GM21786 (cell line): Measurements from ENCODE around the gene ALKBH4.
A peak's percentile ranks its signal among the peaks of the same experiment; 100 is the strongest.
"Not testable (repeated sequence)": the region's sequence is repeated elsewhere in the genome, so short reads cannot be mapped to it uniquely, and the experiment has no call there.

Experiments used
- ATAC-seq: cut with Tn5 transposase; IDR thresholded peaks from one replicate; pipeline ENCODE4 v1.9.1; 2021; ENCODE audit not compliant: unreplicated experiment

The ALKBH4 gene

DNA sequence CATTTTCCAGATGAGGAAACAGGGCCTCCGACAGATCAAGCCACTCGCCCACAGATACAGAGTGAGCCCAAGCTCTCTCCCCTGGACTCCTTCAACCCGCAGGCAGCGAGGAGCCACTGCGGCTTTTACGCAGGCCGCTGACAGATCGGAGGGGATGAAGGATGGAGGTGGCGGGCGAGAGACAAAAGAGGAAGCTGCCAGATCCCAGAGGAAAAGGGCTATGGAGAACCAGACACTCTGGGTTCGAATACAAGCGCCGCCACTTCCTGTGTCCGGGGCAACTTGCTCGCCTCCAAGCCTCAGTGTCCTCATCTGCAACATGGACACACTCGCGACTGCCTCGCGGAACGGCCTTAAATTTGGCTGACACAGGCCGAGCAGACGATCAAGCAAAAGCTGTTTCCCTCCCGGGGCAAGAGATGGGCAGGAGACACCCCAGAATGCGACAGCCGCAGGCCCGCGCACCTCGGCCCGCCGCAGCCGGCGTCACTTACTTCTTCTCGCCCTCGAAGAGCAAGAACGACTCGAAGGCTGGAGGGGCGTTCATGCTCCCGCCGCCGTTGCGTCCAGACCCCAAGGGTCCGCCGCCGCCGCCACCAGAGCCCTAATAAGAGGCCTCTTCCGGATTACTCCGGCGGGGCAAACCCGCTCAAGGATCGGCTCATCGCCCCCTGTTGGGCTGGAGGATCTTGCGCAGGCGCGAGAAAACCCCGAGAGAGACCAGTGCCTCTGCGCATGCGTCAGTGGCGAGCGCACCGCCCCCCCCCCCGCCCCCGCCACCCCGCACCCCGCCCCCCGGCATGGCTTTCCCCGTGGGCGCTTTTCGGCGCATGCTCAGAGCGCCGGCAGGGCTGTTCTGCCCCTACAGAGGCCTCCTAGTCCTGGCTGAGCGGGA is 13.9 kb upstream of the ALKBH4 start, which contains the start of gene POLR2J:
Gene POLR2J (minus strand): TSS at position 609 of the 895 bp plus-strand sequence. CDS start 62 bp downstream, at position 547.
- peak; percentile 85 for ATAC-seq

- ATAC-seq = not testable (repeated sequence)
Measured at GRCh38 chr7:102474736-102475435, 10.2 kb upstream of the ALKBH4 start.

DNA sequence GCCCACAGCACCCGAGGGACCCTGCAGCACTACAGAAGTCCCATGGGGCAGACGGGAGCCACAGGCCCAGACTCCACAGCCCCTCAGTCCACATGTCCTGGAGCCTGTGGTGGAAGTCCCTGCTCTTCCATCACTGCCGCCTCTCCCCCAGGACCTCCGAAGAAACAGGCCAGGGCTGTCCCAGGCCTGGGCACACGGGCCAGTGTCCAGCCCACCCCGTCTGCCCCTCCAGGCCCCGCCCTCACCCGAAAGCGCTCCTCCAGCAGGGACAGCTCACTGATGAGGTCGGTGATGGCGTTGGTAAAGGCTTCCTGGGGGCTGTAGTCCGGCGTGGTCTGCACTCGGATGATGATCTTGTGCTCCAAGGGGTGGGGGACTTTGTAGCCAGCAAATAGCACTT is 9.5 kb upstream of the ALKBH4 start:
- not testable (repeated sequence) for ATAC-seq

DNA sequence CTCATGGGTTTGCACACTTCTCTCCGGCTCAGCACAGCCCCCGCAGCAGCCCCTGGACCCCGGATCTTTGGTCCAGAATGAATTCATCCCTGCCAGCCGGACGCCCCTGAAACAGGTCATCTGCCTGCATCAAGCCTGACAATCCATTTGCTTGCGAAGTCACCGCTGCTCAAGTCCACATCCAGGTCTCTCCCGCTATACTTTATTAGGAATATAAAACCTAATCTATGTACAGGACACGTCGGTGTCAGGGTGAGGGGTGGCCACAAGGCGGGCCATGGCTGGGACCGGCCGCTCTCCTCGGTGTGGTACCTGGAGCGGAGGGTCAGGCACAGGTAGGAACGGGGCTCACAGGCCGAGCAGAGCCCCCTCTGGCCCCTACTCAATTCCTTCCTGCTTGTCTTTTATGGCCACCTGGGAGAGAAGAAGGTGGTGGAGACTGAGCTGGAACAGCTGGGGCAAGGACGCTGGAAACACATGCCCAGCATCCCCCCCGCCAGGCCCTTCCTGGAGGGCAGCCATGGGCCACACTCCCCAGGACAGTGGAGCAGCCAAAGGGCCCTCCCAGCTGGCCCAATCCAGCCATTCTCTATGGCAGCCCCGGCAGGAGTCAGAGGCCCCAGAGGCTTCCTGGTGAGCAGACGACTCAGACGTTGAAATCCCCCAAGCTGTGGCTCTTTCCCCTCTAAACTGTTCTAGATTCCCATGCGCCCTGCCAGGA is 8.8 kb upstream of the ALKBH4 start:
- no peak for ATAC-seq

- no peak for ATAC-seq
Measured at GRCh38 chr7:102472126-102473041, 7.7 kb upstream of the ALKBH4 start.

GRCh38 chr7:102471791-102472125 is 7.1 kb upstream of the ALKBH4 start:
- no peak for ATAC-seq

DNA sequence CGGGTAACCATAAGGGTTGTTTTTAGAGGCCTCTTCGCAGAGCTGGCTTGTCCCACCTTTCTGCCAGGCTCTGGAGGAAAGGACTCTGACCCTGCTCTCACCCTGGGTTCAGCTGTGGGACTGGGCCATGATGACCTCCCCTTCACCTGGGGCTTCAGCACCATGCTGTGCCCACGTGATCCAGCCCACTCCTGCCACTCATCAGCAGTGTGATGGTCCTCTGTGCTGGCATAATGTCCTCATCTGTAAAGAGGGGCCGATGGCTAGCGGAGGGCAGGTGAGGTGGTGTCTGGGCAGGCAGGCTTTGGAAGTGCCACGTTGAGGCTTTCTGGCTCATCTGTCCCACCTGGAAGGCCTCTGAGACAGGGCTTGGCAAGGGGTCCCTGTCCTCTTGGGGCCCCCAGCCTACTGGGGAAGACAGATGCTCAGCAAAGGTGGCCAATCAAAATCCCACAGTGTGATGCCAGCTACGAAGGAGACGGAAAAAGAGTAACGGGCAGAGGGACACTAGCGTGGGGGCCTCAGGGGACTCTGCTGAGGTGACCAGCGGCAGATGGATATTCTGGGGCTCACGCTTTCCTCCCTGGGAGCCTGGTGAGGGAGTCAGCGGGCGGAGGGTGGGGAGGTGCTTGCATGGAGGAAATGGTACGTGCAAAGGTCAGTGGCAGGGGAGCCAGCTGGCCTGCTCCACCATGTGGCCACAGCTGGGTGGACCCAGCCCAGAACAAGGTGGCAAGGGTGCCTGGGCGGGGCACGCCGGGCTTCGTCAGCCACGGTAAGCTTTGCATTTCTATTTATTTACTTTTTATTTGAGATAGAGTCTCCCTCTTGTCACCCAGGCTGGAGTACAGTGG is 5.5 kb upstream of the ALKBH4 start:
- ATAC-seq = no peak

DNA sequence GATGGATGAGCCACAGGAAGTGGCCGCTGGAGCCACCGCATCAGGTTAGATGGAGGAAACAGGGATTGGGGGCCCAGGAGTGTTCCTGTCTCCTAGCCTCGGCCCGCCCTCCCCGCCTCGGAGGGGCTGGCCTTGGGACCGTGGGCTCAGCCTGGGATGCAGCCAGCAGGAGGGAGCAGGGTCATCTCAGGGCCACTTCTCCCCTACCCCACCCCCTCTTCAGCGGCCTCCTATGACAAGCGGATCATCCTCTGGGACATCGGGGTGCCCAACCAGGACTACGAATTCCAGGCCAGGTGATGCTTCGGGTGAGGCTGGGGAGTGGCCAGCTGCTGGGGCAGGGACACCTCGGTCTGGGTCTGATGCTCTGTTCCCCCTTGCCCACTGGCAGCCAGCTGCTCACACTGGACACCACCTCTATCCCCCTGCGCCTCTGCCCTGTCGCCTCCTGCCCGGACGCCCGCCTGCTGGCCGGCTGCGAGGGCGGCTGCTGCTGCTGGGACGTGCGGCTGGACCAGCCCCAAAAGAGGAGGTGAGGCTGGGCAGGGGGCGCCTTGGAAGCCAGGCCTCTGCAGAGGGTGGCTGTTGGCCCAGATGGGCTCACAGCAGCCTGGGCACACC is 4.8 kb upstream of the ALKBH4 start:
- ATAC-seq = no peak

- ATAC-seq = no peak
Measured at GRCh38 chr7:102468478-102469350, 4.1 kb upstream of the ALKBH4 start.

- no peak for ATAC-seq
Measured at GRCh38 chr7:102467581-102468477, 3.2 kb upstream of the ALKBH4 start.

GRCh38 chr7:102466097-102466496 is 1.4 kb upstream of the ALKBH4 start:
- no peak for ATAC-seq

DNA sequence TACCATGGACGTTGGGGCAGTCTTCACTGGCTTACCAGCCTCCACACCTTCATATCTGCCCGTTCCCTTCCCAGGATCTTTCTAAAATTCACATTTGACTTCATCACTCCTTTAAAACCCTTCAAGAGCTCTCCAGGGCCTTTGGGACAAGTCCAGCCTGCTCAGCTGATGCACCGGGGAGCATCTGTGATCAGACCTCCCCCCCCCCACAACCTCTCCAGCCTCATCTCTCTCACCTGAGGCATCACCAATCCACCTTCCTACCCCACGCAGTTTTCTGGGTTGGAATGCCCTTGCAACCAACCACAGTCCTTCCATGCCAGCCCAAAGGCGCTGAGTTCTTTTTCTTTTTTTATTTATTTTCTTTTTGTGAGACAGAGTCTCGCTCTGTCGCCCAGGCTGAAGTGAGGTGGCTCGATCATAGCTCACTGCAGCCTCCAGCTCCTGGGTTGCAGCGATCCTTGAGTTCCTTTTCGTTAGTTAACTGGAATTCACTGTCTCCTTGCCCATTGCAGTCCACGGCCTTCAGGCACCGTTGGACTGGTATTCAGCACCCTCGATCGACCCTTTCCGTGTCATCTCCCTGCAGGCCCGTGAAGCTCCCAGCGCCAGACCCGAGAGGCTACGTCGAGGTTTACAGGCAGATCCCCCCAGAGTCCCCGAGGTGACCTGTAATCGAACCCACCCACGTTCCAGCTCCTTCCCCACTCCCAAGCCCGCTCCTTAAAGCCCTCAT is 654 bp downstream of the ALKBH4 start:
- no peak for ATAC-seq

DNA sequence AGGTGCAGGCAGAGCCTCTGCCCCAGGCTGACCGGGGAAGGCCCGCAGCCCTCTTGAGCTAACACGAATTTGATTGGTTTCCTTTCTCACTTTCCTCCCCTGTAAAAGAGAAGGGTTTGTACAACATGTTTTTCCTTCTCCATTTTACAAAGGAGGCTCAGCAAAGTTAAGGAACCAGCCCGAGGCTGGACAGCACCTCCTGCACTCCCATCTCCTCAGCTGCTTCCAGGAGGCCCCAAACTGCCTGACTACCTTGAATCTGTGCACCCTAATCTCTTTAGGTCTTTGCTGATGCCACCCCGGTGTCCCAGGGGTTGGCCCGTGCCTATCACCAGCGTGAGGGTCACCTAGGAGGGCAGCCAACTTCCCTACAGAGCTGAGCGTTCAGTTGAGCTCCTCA is 4.2 kb downstream of the ALKBH4 start:
- no peak for ATAC-seq

DNA sequence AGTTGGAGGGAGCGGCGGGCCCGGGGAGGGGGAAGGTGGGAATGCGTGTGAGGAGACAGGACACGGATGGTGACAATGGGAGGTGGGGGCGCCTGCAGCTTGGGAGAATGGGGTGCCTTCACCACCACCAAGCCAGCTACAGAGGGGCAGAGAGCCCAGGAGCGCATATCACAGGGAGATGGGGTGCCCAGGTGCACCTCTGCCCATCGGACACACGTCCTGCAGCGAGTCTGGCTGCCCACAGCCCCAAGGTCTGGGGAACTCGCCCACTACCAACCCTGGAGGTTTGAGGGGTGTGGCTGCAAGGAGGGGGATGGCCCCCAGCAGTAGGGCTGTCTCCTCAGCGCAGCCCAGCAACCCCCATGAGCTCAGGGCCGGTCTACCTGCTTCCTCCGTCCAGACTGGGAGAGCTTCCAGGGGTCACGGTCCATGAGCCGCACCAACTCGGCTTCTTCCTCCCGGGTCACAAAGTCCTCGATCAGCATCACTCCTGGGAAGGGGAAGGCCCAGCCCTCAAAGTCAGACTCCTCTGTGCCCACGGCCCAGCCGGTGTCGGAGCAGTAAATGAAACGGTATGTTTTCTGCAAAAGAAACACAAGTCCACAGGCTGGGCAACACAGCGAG is 5.3 kb downstream of the ALKBH4 start:
- no peak for ATAC-seq

DNA sequence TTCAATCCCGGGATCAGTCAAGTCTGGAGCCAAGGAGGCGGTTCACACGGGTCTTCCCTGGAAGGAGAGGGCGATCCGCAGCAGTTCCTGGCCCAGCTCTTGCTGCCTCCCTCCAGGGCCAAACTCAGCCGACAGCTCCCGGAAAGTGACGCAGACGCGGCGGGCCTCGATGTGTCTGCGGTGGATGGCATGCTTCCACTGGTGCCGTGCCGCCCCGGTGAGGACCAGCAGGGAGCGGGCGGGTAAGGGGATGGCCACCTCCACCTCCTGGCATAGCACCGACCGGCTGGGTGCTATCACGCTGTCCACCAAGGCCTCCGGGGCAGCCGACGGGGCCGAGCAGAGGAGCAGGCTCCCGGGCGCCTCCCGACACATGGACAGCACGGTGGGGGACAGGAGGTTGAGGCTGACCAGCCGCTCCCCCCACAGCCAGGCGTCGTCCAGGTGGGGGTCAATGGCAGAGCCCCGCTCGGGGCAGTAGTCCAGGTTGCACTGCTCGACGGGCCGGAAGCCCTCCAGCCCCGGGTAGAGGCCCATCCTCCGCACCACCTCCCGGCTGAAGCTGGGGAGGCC is 7.2 kb downstream of the ALKBH4 start:
- no peak for ATAC-seq

GRCh38 chr7:102456327-102456726 is 8.3 kb downstream of the ALKBH4 start:
- no peak for ATAC-seq
